DOHH2 (cell line): Measurements from ENCODE around the gene PITRM1.
"Not testable (repeated sequence)": the region's sequence is repeated elsewhere in the genome, so short reads cannot be mapped to it uniquely, and the experiment has no call there.

Experiments
- H3F3A ChIP-seq: fragments of 200-600 bp; sonication (generic), shearing (Covaris generic); 2 replicates; pipeline ENCODE4 v1.6.0; 2016; ENCODE audit warnings: antibody characterized with exemption, mild to moderate bottlenecking; ENCODE audit not compliant: control insufficient read depth, insufficient read depth
- H3K27ac ChIP-seq: fragments of 200-600 bp; sonication (generic); 2 replicates; pipeline ENCODE4 v1.5.1; 2014; ENCODE audit warnings: low read depth, mild to moderate bottlenecking, low read length, moderate library complexity
- H3K27me3 ChIP-seq: fragments of 200-600 bp; sonication (generic); 2 replicates; pipeline ENCODE4 v1.6.1; 2014; ENCODE audit warnings: mild to moderate bottlenecking, low read length, mixed read lengths; ENCODE audit not compliant: control insufficient read depth
- H3K36me3 ChIP-seq: fragments of 200-600 bp; sonication (generic); 2 replicates; pipeline ENCODE4 v1.6.1; 2014; ENCODE audit warnings: mild to moderate bottlenecking, low read length, moderate library complexity, mixed read lengths; ENCODE audit not compliant: control insufficient read depth
- H3K4me1 ChIP-seq: fragments of 200-600 bp; sonication (generic); 2 replicates; pipeline ENCODE4 v1.6.1; 2014; ENCODE audit warnings: mild to moderate bottlenecking, low read length, mixed read lengths; ENCODE audit not compliant: control insufficient read depth
- H3K4me2 ChIP-seq: fragments of 200-600 bp; sonication (generic); 2 replicates; pipeline ENCODE4 v1.6.0; 2014; ENCODE audit warnings: mild to moderate bottlenecking, low read length, moderate library complexity
- H3K4me3 ChIP-seq: fragments of 200-600 bp; sonication (generic); 2 replicates; pipeline ENCODE4 v1.5.1; 2014; ENCODE audit warnings: mild to moderate bottlenecking, low read length, mixed read lengths
- H3K79me2 ChIP-seq: fragments of 200-600 bp; sonication (generic); 2 replicates; pipeline ENCODE4 v1.6.1; 2014; ENCODE audit warnings: mild to moderate bottlenecking, low read length, mixed read lengths; ENCODE audit not compliant: control insufficient read depth
- H3K9me2 ChIP-seq: fragments of 200-600 bp; sonication (generic); replicated peaks from 2 replicates; pipeline ENCODE4 v1.6.1; 2014; ENCODE audit warnings: mild to moderate bottlenecking, low read length, mixed read lengths; ENCODE audit not compliant: control insufficient read depth
- H3K9me3 ChIP-seq: fragments of 200-600 bp; sonication (generic); 2 replicates; pipeline ENCODE4 v1.6.1; 2014; ENCODE audit warnings: antibody characterized with exemption, low read length, mixed read lengths; ENCODE audit not compliant: control insufficient read depth, insufficient read depth
- H4K20me1 ChIP-seq: fragments of 200-600 bp; sonication (generic); 2 replicates; pipeline ENCODE4 v1.6.0; 2014; ENCODE audit warnings: low read depth, mild to moderate bottlenecking, antibody characterized with exemption, low read length, moderate library complexity; ENCODE audit not compliant: control insufficient read depth, insufficient read depth
- CTCF ChIP-seq: fragments of 200-600 bp; sonication (generic); IDR thresholded peaks from one replicate; pipeline ENCODE4 v1.5.1; 2014; ENCODE audit warnings: antibody characterized with exemption, mild to moderate bottlenecking, low read depth, low read length; ENCODE audit not compliant: poor library complexity, severe bottlenecking
- EZH2phosphoT487 ChIP-seq: fragments of 200-600 bp; sonication (generic); IDR thresholded peaks from 2 replicates; pipeline ENCODE4 v1.6.1; 2017; ENCODE audit warnings: borderline replicate concordance, mild to moderate bottlenecking, antibody characterized with exemption, low read length, moderate library complexity, mixed read lengths

Gene PITRM1

GRCh38 chr10:3106928-3107425 lies 65.6 kb downstream of the PITRM1 start:
- Histone ChIP-seq H3K9me3 (no peaks in the 10 kb centered on the region), H3K36me3 (peaks cover 83% of the 10 kb centered on the region), H3K27me3 (no peaks in the 10 kb centered on the region), H4K20me1 (no peaks in the 10 kb centered on the region), H3K4me1 (no peaks in the 10 kb centered on the region), H3F3A (no peaks in the 10 kb centered on the region), H3K27ac (no peak overlapping the region), H3K9me2 (no peaks in the 10 kb centered on the region), H3K4me2 (no peak overlapping the region), H3K4me3 (no peak overlapping the region), H3K79me2 (peaks cover 5% of the 10 kb centered on the region; the same call in 1 of the 2 replicates)
- TF ChIP-seq CTCF = no peak

- H4K20me1 ChIP-seq, H3K27me3 ChIP-seq, H3F3A ChIP-seq, H3K9me2 ChIP-seq, H3K9me3 ChIP-seq, H3K4me1 ChIP-seq, H3K4me2 ChIP-seq, H3K4me3 ChIP-seq, H3K79me2 ChIP-seq, H3K27ac ChIP-seq: not testable (repeated sequence)
- H3K36me3 ChIP-seq = peaks cover 81% of the 10 kb centered on the region
Measured at GRCh38 chr10:3106328-3106727, 66.3 kb downstream of the PITRM1 start.

- Histone ChIP-seq H3K4me1 (no peaks in the 10 kb centered on the region), H3K27me3 (no peaks in the 10 kb centered on the region), H3K79me2 (peaks cover 8% of the 10 kb centered on the region; the same call in 1 of the 2 replicates), H3F3A (no peaks in the 10 kb centered on the region), H3K27ac (no peak overlapping the region), H4K20me1 (0 out of 2 replicates have a peak, but pooled peaks cover 4% of the 10 kb centered on the region), H3K9me2 (no peaks in the 10 kb centered on the region), H3K4me2 (no peak overlapping the region), H3K36me3 (peaks cover 81% of the 10 kb centered on the region), H3K4me3 (no peak overlapping the region), H3K9me3 (no peaks in the 10 kb centered on the region)
- TF ChIP-seq CTCF = no peak
- no peak for TF ChIP-seq EZH2phosphoT487
Measured at GRCh38 chr10:3105905-3106304, 66.7 kb downstream of the PITRM1 start.

DNA sequence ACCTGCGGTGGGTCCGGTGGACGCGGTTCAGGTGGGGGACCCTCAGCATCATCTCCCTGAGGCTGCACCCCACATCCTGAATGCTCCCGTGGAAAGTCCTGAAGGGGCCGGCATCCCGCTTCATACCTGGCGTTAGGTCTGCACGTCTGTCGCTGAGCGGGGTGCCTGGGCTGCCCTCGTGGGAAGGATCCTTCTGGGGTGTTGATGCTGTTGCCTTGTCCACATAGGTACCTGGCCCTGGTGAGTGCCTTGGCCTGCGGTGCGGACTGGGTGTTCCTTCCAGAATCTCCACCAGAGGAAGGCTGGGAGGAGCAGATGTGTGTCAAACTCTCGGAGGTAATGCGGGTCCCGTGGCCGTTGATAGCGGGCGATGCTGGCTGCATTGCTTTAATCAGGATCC lies 67.4 kb downstream of the PITRM1 start:
- Histone ChIP-seq H3F3A (no peaks in the 10 kb centered on the region), H3K36me3 (peaks cover 83% of the 10 kb centered on the region), H4K20me1 (0 out of 2 replicates have a peak, but pooled peaks cover 4% of the 10 kb centered on the region), H3K27ac (no peak overlapping the region), H3K79me2 (peaks cover 14% of the 10 kb centered on the region), H3K4me2 (no peak overlapping the region), H3K9me2 (no peaks in the 10 kb centered on the region), H3K4me1 (no peaks in the 10 kb centered on the region), H3K9me3 (no peaks in the 10 kb centered on the region), H3K27me3 (no peaks in the 10 kb centered on the region), H3K4me3 (no peak overlapping the region)
- TF ChIP-seq EZH2phosphoT487 (no peak), CTCF (no peak)
